COR-L47 (cell line): ENCODE data around the gene MTRF1.

ENCODE experiments used
- DNase-seq: peaks from one replicate; lab custom pipeline; 2025; lab: John Stamatoyannopoulos, UW

The MTRF1 gene, protein sequence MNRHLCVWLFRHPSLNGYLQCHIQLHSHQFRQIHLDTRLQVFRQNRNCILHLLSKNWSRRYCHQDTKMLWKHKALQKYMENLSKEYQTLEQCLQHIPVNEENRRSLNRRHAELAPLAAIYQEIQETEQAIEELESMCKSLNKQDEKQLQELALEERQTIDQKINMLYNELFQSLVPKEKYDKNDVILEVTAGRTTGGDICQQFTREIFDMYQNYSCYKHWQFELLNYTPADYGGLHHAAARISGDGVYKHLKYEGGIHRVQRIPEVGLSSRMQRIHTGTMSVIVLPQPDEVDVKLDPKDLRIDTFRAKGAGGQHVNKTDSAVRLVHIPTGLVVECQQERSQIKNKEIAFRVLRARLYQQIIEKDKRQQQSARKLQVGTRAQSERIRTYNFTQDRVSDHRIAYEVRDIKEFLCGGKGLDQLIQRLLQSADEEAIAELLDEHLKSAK

DNA sequence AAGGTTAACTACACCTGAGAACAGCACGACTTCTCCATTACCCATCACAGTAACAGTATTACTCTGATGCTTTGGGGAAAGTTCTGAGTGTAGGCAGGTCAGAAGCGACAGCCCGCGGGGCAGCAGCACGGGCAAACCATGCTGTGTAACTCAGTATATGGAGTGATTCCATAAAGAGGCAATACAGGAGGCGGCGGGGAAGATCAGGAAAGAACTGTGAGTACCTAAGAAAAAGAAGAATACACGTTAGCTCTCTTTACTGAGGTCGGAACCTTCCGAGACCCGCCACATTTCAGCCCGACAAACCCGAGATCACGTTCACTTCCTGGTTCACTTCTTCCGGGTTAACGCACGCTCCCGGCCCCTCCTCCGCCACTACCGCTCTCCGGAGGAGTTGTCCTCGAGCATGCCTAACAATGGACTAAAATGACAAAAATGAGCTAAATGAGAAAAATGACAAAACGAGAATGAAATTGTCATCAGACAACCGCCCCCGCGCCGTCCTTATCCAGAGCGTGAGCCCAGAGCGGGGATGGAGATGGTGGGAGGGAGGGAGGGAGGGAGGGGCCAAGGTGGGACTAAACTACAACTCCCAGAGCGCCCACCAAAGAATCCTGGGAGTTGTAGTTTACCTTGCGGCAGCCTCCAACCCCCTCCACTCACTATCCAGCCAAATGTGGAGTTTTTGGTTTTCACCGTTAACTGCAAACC lies at the start of gene MTRF1:
Gene MTRF1, minus strand, starts transcription at position 316 of the 711 bp plus-strand sequence. CDS start 2,669 bp downstream, outside the sequence.
- peak; percentile 73 for DNase-seq

DNA sequence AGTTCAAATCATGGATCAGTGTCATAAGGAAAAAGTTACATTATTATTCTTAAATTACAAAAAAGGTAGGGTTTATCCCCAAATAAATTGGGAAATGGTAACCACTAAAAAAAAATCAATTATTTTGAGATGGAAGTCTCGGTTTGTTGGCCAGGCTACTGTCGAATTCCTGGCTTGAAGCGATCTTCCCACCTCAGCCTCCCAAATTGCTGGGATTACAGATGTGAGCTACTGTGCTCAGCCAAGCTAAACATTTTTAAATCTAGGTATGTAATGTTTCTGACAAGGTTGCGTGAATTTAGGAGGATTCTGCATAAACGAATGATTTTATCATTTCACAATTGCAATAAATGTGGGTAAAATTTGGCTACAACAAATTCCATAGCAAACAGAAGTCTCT lies 49.7 kb upstream of the MTRF1 start:
- DNase-seq, result no peak

DNA sequence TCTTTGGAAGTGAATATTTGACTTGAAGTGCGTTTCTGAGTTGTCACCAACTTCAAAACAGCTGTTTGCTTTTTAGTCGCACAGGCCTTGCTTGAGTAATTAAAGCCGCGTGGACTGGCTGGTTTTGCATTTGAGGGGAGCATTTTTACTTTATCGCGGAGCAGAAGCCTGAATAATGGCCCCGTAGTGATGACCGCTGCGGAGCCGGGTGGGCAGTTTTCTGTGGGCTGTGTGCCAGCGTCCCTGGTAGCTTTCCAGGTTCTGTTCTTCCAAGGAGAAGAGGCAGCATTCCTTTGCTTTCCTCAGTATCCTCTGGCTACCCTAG lies 48.8 kb upstream of the MTRF1 start:
- peak; percentile 30 for DNase-seq

DNA sequence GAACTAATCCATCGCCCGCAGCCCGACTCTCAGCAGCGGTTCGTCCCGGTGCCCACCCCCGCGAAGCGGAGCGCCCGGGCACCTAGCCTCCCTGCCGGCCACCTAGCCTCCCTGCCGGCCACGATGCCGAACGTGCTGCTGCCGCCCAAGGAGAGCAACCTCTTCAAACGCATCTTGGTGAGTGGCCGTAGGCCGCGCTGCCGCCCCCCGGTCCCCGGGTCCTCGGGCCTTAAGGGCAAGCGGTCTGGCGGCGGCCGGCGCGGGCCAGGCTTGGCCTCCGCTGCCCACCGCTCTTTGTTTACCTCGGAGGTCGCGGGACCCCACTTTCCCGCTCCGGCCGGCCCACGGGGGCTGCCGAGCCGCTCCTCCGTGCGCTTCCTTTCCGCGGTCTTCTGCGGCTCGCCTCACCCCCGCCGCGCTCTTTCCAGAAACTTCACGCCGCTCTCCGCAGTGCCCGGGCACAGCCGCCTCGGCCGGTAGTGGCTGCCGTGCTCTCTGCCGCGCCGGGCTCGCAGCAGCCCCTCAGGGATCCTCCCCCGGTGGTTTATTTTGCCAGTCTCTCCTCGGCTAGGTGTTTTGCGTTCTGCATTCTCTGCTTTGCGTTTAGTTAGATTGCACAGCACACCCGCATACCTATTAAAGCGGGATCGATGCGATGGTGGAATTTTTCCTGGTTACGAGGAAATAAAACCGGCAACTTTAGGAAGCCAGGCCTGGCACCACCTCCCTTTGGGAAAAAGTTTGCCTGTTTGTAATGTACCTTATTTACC lies 48.2 kb upstream of the MTRF1 start:
- no peak for DNase-seq

DNA sequence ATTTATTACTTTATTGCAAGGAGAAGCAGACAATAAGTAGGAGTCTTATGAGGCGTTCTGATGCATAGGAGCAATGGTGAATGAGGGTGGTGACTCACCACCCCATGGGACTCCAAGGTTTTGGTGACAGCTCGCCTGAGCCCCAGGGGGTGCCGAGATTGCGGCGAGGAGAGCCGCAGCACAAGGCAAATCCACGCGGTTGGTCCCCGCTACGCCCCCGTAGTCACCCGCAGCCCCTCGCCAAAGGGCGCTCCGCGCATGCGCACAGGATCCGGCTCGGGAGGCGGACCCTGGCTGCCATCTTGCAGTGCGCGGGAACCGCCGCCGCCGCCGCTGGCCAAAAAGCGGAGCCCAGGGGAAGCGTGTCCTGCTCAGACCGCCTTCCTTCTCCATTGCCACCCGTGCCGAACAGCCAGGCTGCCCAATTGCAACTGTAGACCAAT lies 47.6 kb upstream of the MTRF1 start, which contains the start of gene NAA16:
Gene NAA16, plus strand, starts transcription at position 305 of the 443 bp plus-strand sequence. CDS start 262 bp downstream, outside the sequence.
- peak; percentile 94 for DNase-seq

DNA sequence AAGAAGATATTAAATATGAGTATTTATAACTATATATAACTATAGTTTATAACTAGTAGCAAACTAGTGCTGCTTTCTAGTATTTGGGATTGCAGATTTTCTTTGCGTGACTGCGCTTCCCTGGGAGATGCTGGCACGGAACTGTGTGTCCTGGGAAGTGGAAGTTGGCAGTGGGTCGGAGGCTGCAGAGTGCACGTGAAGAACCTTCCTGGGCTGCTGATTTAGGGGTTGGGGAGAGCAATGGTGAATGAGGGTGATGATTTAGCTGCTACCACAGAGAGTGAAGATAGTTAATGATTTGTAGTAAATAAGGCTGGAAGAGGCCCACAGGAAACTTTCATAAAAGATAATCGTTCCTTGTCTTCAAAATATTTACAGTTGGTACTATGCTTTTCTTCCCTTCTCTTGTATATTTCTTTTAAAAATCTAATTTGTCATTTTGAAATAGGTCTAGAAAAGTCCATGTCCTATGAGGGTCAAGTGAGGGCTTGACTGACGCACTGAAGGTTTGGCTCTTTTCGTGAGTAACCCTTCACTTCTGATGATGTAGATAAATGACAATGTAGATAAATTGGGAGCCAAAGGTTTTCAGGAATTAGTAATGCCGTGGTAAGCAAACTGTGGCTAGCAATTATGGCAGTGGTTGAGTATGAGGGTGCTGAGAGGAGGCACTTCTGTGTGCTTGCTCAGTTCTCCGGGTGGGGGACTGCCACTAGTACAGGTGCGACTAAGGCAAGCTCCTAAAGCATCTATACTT lies 44.7 kb upstream of the MTRF1 start:
- DNase-seq, result no peak

DNA sequence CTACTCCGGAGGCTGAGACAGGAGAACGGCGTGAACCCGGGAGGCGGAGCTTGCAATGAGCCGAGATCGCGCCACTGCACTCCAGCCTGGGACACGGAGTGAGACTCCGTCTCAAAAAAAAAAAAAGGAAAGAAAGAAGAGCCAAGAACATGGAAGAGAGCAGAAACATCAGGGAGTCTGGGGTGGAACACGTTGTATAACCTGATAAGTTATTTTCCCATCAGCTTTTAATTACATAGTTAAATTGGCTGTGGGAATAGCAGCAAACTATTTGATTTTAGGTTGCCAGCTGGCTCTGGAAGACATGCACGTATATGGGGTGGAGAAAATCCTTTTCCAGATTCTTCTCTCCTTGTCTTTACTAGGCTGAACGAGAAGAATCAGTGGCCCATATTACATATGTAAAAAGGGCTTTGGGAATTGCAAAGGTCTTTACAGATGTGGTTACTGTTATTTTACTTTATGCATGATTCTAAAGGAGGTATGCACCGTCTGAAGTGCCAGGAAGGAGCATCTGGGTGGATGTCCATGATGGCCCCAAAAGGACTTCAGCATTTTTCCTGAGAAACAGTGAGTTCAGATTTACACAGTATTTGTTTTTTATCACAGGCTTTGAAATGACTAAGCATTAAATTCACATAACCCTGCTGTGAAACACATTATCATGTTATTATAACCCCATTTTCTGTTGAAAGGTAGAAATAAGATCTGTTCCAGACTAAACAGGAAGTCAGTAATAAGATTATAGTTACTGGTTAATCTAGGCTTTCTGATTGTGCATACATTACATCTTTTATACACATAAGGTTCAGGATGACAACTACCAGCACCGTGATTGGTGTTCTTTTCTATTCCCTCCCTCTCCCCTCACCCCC lies 43.1 kb upstream of the MTRF1 start:
- DNase-seq, result no peak

DNA sequence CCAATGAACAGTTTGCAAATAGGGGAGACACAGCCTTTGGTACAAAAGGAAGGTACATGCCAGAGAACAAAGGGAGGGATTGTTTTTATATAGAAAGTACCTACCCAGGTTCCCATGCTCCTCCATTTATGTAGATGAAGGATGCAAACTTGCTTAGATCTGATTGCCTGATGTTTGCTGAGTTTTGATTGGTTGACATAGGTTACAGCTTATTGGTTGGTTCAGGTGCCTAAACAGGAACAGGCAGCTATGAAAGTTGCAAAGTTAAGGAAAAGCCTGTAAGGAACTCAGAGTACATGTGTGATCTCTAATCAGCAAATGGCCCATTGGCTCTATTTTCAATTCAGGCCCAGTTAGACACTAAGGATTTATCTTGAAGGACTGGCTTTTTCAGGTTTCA lies 41.2 kb upstream of the MTRF1 start:
- DNase-seq, result no peak

DNA sequence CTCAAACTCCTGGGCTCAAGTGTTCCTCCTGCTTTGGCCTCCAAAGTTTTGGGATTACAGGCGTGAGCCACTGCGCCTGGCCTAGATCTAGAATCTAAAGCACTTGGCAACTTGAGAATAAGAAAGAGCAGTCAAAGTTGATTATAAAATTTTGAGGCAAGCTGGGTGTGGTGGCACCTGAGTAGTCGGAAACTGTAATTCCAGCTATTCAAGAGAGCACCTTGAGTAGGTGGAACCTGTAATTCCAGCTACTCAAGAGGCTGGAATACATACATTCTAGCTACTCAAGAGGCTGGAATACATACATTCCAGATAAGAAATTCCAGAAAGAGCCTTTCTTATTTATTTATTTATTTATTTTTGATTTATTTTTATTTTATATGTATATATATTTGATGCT lies 39.4 kb upstream of the MTRF1 start:
- DNase-seq, result no peak

DNA sequence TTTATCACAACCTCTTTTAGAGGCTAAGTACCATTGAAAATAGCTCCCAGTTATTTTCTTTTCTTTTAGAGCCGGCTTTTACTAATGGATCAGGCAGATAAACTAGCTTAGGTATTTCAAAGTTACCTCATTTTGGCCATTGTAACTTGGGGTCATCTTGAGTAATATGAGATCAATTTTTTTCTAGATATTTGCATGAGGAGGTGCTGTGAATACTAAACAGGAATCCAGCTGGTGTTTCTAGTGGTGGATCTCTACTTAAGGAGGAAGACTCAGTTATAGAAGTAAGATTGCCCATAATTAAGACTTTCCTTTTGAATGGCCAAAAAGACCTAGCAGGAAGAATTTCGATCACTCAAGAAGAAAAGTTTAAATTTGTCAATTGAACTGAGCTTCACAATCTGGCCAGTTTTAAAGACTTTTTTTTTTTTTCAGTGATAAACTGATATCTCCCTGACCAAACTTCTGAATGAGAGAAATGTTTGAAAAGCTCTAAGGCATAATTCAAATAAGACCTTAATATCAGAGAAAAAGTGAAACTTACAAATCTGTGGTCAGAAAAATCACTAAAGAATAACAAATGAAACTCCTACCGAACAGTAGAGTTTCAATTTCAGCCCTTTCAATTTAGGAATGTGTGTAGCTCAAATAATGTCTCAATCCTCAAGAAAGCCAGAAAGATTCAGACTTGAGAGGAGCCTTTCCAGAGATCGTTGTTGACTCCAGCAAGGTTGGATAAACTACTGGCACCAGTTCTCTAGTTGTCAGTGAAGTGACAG lies 36.1 kb upstream of the MTRF1 start:
- no peak for DNase-seq

DNA sequence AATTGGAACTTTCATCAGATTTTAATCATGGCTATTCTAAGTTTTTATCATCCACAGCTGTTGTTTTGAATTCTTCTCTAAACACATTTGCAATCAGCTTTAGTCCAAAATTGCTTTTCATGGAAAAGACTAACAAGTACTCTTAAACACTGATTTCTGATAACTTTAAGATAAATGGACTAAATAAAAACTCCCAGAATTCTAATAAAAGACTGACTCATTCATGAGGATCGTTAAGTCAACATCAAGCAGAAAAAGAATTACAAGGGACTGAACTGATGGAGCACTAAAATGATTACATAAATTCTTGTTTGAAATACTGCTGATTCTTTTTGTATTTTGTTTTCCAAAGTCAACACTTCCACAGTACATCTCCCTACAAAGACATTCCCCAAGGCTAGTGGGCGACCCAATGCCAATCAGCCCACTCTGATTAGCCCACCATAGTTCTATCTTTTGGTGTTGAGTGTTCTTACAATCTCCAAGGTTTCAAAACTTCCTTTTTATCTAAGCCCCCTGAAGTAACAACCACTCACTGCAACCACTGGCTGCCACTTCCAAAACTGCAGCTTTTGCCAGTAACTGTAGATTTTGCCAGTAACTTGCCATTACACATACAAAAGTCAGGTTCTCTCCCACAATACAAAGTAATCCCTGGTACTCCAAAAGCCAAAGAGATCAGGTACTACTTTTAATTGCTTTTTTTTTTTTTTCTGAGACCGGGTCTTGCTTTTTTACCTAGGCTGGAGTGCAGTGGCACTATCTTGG lies 33.7 kb upstream of the MTRF1 start:
- no peak for DNase-seq

DNA sequence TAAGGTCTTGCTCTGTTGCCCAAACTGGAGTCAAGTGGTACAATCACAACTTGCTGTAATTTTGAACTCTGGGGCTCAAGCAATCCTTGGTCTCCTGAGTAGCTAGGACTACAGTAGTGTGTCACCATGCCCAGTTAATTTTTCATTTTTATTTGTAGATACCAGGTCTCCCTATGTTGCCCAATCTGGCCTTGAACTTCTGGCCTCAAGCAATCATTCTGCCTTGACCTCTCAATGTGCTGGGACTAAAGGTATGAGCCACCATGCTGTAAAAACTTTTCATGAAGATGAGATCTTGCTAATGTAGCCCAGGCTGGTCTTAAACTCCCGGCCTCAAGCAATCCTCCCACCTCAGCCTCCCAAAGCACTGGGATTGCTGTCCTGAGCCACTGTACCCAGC lies 32.6 kb upstream of the MTRF1 start:
- no peak for DNase-seq

DNA sequence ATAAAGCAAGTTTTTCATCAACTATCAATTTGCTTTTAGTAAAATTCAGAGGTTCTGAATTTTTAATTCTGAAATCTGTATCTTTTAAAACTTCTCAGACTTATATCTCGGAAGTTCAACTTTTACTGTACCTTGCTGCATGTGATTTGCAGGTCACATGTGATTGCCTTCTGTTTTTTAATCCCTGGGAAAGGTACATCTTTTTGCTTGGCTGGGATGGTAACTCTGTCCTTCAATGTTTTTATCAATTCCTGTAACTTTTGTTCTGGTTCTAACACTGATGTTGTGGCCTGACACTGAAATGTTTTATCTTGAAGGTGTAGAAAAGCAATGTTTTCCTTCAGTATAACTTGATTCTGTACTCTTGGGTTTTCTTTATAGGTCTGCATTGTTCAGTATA lies 31.5 kb upstream of the MTRF1 start:
- DNase-seq, result no peak

DNA sequence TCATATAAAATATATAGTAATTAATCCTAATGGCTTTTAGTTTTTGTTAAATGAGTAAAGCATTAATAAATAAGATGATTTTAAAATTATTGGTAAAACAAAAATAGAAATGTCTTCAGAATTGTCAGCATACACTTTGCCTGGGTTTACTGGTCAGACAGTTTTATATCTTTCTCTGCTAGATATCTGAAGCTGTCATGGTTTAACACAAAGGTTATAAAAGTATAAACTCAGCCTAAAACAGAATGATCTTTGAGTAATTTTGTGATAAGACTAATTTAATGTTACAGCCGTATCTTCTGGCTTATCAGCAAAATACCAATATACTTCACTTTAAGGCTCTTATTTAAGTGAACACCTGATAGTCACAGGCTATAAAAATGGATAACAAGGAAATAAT lies 29.9 kb upstream of the MTRF1 start:
- no peak for DNase-seq

DNA sequence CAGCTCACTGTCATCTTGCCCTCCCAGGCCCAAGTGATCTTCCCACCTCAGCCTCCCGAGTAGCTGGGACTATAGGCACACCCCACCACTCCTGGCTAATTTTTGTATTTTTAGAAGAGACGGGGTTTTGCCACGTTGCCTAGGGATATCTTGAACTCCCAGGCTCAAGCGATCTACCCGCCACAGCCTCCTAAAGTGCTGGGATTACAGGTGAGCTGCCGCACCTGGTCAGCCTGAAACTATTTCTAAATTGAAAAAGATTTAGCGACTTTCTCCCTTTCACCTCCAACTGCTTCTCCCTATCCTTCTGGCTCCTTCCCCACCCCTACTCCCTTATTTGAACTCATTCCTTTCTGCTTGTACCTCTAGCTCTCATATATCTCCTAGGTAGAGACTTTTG lies 27.9 kb upstream of the MTRF1 start:
- no peak for DNase-seq

DNA sequence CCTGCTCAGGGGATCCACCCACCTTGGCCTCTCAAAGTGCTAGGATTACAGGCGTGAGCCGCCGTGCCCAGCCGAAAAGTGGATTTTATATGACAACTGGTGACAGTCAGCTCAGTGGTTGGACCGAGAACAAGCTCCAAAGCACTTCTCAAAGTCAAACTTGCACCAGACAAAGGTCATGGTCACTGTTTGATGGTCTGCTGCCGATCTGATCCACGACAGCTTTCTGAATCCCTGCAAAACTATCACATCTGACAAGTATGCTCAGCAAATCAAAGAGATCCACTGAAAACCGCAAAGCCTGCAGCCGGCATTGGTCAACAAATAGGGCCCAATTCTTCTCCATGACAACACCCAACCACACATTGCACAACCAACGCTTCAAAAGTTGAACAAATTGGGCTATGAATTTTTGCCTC lies 26.1 kb upstream of the MTRF1 start:
- DNase-seq, result no peak

DNA sequence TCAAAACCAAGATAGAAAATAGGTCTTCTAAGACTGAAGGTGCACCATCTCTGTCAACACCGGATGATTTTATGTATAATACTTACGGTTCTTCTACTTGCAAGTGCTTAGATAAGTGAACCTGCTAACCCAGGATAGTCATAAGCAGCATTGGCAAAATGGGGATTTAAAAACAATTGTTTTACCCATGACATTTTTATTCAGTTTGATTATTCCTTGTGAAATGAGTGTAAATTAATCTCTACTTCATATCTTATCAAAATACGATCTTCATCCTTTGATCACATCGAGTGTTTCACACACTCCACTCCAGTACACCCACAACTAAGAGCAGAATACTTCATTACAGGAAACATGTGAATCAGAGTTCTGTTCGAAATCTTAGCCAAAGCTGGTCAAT lies 23.0 kb upstream of the MTRF1 start:
- no peak for DNase-seq

DNA sequence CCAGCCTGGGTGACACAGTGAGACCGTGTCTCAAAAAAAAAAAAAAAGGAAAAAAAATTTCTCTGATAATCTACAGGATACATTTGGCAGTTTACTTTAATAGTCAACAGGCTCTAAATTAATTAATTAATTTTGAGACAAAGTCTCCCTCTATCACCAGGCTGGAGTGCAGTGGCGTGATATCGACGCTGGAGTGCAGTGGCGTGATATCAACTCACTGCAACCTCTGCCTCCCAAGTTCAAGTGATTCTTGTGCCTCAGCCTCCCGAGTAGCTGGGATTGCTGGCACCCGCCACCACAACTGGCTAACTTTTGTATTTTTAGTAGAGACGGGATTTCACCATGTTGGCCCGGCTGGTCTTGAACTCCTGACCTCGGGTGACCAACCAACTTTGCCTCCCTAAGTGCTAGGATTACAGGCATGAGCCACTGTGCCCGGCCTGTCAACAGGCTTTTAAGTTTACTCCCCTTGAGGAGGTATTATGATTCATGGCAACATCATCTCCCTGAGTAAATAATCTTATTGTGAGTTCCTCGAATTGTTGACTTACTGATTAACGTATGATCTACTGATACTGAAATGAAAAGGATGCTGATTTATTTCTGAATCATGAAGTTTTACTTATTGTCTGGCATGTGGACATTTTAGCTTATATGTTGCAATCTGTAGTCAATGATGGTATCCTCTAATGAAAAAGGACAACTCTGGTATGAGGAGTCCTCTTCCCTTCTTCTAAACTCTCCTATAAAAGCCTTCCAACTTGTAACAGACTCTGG lies 21.3 kb upstream of the MTRF1 start:
- DNase-seq, result no peak
